GM13976 (cell line): ENCODE data around the gene TRIM36.

Source experiments
- DNase-seq: peaks from one replicate; pipeline ENCODE4 v3.0.0; 2012; ENCODE audit warnings: low spot score
- in situ Hi-C: fragments of 300-500 bp; cut with MboI; formaldehyde crosslinking; loops from one replicate; pipeline ENCODE4 v1.12.0; 2022; ENCODE audit warnings: low sequenced_read_pairs, mixed read lengths, inconsistent platforms; ENCODE audit not compliant: unreplicated experiment
- TF ChIP-seq, protein P1 (sequence below): IDR thresholded peaks from 2 replicates; pipeline ENCODE4 v1.5.1; 2012; ENCODE audit warnings: borderline replicate concordance, mild to moderate bottlenecking; ENCODE audit not compliant: insufficient read depth; ENCODE audit errors: extremely low read depth, missing control alignments, control extremely low read depth

TRIM36 gene

DNA sequence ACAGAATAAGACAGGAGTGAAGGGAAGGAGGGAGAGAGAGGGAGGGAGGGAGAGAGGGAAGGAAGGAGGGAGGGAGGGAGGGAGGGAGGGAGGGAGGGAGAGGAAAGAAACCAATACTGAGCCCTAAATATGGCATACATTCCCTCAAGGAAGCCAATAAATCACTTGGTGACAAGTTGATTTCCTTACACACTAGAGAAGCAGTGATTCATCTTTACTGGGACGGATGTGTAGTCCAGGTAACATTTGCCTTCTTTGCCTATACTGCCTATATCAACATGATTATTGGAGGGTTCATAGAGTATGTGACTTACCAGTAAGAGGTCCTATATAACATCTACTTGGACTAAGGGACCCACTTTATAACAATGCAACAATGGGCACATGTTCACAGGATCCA is 83.2 kb downstream of the TRIM36 start:
- in situ Hi-C loops: loop anchor here (25.0 kb wide), 1 partner anchor 501 kb away; no protein-coding TSS in a partner anchor

GRCh38 chr5:115084246-115084793 is 85.4 kb downstream of the TRIM36 start:
- in situ Hi-C loops: loop anchor here (25.0 kb wide), 1 partner anchor 503 kb away; no protein-coding TSS in a partner anchor
- TF ChIP-seq, protein P1, sequence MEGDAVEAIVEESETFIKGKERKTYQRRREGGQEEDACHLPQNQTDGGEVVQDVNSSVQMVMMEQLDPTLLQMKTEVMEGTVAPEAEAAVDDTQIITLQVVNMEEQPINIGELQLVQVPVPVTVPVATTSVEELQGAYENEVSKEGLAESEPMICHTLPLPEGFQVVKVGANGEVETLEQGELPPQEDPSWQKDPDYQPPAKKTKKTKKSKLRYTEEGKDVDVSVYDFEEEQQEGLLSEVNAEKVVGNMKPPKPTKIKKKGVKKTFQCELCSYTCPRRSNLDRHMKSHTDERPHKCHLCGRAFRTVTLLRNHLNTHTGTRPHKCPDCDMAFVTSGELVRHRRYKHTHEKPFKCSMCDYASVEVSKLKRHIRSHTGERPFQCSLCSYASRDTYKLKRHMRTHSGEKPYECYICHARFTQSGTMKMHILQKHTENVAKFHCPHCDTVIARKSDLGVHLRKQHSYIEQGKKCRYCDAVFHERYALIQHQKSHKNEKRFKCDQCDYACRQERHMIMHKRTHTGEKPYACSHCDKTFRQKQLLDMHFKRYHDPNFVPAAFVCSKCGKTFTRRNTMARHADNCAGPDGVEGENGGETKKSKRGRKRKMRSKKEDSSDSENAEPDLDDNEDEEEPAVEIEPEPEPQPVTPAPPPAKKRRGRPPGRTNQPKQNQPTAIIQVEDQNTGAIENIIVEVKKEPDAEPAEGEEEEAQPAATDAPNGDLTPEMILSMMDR: no peak

More for the DNA sequence above, 83.2 kb downstream of the TRIM36 start:
- no peak for DNase-seq
- TF ChIP-seq, protein P1: no peak

DNA sequence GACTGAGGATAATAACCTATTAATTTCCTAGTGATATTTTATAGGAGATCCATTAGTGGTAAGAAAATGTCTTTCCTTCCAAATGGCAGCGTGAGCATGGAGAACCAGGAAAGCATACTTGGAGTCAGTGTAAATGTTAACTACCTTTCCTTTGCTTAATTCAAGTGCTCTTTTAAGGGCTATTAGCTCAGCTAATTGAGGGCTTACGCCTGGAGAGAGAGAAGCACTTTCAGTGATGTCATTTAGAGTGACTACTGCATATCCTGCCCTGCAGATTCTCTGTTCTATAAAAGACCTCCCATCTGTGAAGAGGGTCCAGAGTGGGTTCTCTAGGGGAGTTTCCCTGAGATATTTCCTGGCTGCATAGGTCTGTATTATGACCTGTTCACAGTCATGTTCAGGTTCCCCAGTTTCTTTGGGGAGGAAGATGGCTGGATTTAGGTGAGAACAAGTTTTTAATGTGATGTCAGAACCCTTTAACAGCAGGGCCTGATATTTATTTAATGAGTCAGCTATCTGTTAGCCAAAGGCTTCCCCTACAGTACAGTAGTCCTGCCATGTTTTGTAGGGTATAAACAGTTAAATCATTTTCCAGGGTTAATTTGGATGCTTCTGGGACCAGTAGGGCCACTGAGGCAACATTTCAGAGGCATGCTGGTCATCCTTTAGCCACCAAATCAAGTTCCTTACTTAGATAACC is 89.6 kb downstream of the TRIM36 start:
- TF ChIP-seq, protein P1: no peak
- in situ Hi-C loops: loop anchor here (25.0 kb wide), 1 partner anchor 507 kb away; no protein-coding TSS in a partner anchor
- no peak for DNase-seq

More at GRCh38 chr5:115084246-115084793, 85.4 kb downstream of the TRIM36 start:
- no peak for DNase-seq
